NCI-H146 treated with DMSO at 0.1 percent for 48 hours (cell line): ENCODE results near the gene ZNF19.
"Not testable (repeated sequence)": the region's sequence is repeated elsewhere in the genome, so short reads cannot be mapped to it uniquely, and the experiment has no call there.

Experiments
- DNase-seq: peaks from one replicate; lab custom pipeline; 2025; ENCODE audit not compliant: unreplicated experiment; lab: John Stamatoyannopoulos, UW

Gene ZNF19

GRCh38 chr16:71489122-71489521 lies at the start of gene ZNF19:
Gene ZNF19, minus strand, starts transcription at chr16:71489324. Its CDS starts 7,210 bp downstream, at chr16:71482114.
- no peak for DNase-seq

GRCh38 chr16:71537643-71538042 lies 48.5 kb upstream of the ZNF19 start:
- peak; percentile 46 for DNase-seq

GRCh38 chr16:71536752-71537499 lies 47.8 kb upstream of the ZNF19 start:
- no peak for DNase-seq

- DNase-seq: no peak
Observed at GRCh38 chr16:71532366-71532765, 43.2 kb upstream of the ZNF19 start.

GRCh38 chr16:71528863-71529262 lies 39.7 kb upstream of the ZNF19 start:
- DNase-seq: no peak

GRCh38 chr16:71528257-71528656 lies 39.1 kb upstream of the ZNF19 start:
- DNase-seq: no peak

- no peak for DNase-seq
Observed at GRCh38 chr16:71526111-71526631, 37.0 kb upstream of the ZNF19 start, which contains the start of gene CHST4. Gene CHST4, plus strand, starts transcription at chr16:71526426. Its CDS starts 10,252 bp downstream, at chr16:71536678.

GRCh38 chr16:71524566-71525553 lies 35.7 kb upstream of the ZNF19 start:
- DNase-seq: no peak

GRCh38 chr16:71520550-71520949 lies 31.4 kb upstream of the ZNF19 start:
- no peak for DNase-seq

GRCh38 chr16:71515026-71515425 lies 25.9 kb upstream of the ZNF19 start:
- DNase-seq: peak; percentile 81

- DNase-seq: no peak
Observed at GRCh38 chr16:71514476-71514875, 25.4 kb upstream of the ZNF19 start.

- DNase-seq: no peak
Observed at GRCh38 chr16:71513302-71513701, 24.2 kb upstream of the ZNF19 start.

- no peak for DNase-seq
Observed at GRCh38 chr16:71507061-71507460, 17.9 kb upstream of the ZNF19 start.

GRCh38 chr16:71504901-71505300 lies 15.8 kb upstream of the ZNF19 start:
- DNase-seq: no peak

GRCh38 chr16:71504051-71504450 lies 14.9 kb upstream of the ZNF19 start:
- not testable (repeated sequence) for DNase-seq

- no peak for DNase-seq
Observed at GRCh38 chr16:71501547-71501946, 12.4 kb upstream of the ZNF19 start.

- DNase-seq: no peak
Observed at GRCh38 chr16:71500964-71501363, 11.8 kb upstream of the ZNF19 start.

GRCh38 chr16:71499775-71500364 lies 10.7 kb upstream of the ZNF19 start:
- DNase-seq: peak; percentile 27

GRCh38 chr16:71498031-71498430 lies 8.9 kb upstream of the ZNF19 start:
- DNase-seq: no peak

- no peak for DNase-seq
Observed at GRCh38 chr16:71493213-71493612, 4.1 kb upstream of the ZNF19 start.

- no peak for DNase-seq
Observed at GRCh38 chr16:71492786-71493185, 3.7 kb upstream of the ZNF19 start.
